ENCODE measurements around the gene ARL8B.

DNA sequence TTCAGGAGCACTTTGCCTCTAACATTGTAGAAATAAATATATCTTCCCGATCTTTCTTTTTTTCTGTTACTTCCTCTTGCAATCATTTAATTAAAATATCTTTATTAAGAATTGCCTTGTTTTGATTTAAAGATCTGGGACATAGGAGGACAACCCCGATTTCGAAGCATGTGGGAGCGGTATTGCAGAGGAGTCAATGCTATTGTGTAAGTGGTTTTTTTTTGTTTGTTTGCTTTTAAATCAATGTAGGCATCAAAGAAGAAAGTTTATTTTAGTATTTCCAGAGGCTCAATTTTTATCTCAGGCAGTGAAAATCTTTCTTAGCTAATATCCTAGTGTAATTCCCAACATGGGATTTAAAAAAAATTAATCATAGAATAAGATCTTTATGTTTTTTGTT, 49.9 kb downstream of the ARL8B start:
- no peak for TF ChIP-seq CTCF (conservative IDR thresholded peaks at IDR 0.05; ENCODE audit: low read depth, low read length)
- no peak for TF ChIP-seq EZH2 (IDR thresholded peaks at IDR 0.05; ENCODE audit: borderline replicate concordance, low read depth, low read length, poor library complexity, severe bottlenecking)
